22Rv1 (cell line): Measurements from ENCODE around the gene CHRNA4.
"Not testable (repeated sequence)": the region's sequence is repeated elsewhere in the genome, so short reads cannot be mapped to it uniquely, and the experiment has no call there.

Experiments used
- H3K27ac ChIP-seq: fragments of 450-650 bp; 2 replicates; pipeline ENCODE4 v1.5.1; 2017
- CTCF ChIP-seq: fragments of 450-650 bp; IDR thresholded peaks from 2 replicates; pipeline ENCODE4 v1.5.1; 2017; ENCODE audit warnings: mild to moderate bottlenecking
- ZFX ChIP-seq: fragments of 450-650 bp; IDR thresholded peaks from 2 replicates; pipeline ENCODE4 v1.6.1; 2017; ENCODE audit warnings: antibody characterized with exemption, borderline replicate concordance

CHRNA4 gene

GRCh38 chr20:63335711-63336110 lies 25.4 kb downstream of the CHRNA4 start:
- H3K27ac ChIP-seq, result no peak overlapping the region
- no peak for TF ChIP-seq ZFX
- TF ChIP-seq CTCF, result no peak

- not testable (repeated sequence) for H3K27ac ChIP-seq
Observed at GRCh38 chr20:63335060-63335459, 26.1 kb downstream of the CHRNA4 start.

- no peak overlapping the region for H3K27ac ChIP-seq
- no peak for TF ChIP-seq ZFX
- no peak for TF ChIP-seq CTCF
Observed at GRCh38 chr20:63334356-63334755, 26.8 kb downstream of the CHRNA4 start.

- no peak overlapping the region for H3K27ac ChIP-seq
- TF ChIP-seq ZFX, result no peak
- no peak for TF ChIP-seq CTCF
Observed at GRCh38 chr20:63333241-63333836, 27.8 kb downstream of the CHRNA4 start.

- TF ChIP-seq ZFX, result no peak
- TF ChIP-seq CTCF, result no peak
- H3K27ac ChIP-seq, result no peak overlapping the region
Observed at GRCh38 chr20:63332488-63333240, 28.5 kb downstream of the CHRNA4 start.

- TF ChIP-seq ZFX, result no peak
- TF ChIP-seq CTCF, result no peak
- no peak overlapping the region for H3K27ac ChIP-seq
Observed at GRCh38 chr20:63331741-63332400, 29.3 kb downstream of the CHRNA4 start.

GRCh38 chr20:63330940-63331339 lies 30.2 kb downstream of the CHRNA4 start:
- TF ChIP-seq ZFX, result no peak
- no peak for TF ChIP-seq CTCF
- H3K27ac ChIP-seq, result no peak overlapping the region
